ENCODE data around the gene PAIP2. TPM values are rescaled to one million over a fixed set of nuclear protein-coding genes. Genes with fewer than 3 reads are reported as not detected.
"Not testable (repeated sequence)": the region's sequence is repeated elsewhere in the genome, so short reads cannot be mapped to it uniquely, and the experiment has no call there.

PAIP2 gene
- total RNA-seq, 4 donors from 2014 or later = 13.8 to 67.3 (median 36.5) TPM

GRCh38 chr5:139404484-139404840 is 62.8 kb downstream of the PAIP2 start:
- no peak for DNase-seq
- 59 to 63% methylated on average over 3 to 5 of the region's 5 CpGs for WGBS, 2 donors (ENCODE audit: low coverage in 1 of 2)

GRCh38 chr5:139406963-139407362 is 65.3 kb downstream of the PAIP2 start:
- WGBS, 2 donors (ENCODE audit: low coverage in 1 of 2) = 87 to 90% methylated on average over 2 of the region's 2 CpGs
- no peak overlapping the region for H3K4me3 ChIP-seq
- no peaks in the 10 kb centered on the region for H3K9me3 ChIP-seq
- no peaks in the 10 kb centered on the region for H3K27me3 ChIP-seq
- H3K27ac ChIP-seq = no peak overlapping the region
- intact Hi-C loops (cut with DNase I; ENCODE audit: low total_unique reads) (no loop called here), in situ Hi-C loops (cut with MboI; ENCODE audit: low pct_ligation_motif_present in 1 of 4, low pct_unique_long_range_greater_than_20kb in 1 of 4, low sequenced_read_pairs in 3 of 4) (no loop called here)
- DNase-seq = no peak
- H3K36me3 ChIP-seq = no peaks in the 10 kb centered on the region
- H3K4me1 ChIP-seq = peaks cover 10 to 25% (median 18%) of the 10 kb centered on the region in 4 donors
- no peak for TF ChIP-seq CTCF (IDR thresholded peaks at IDR 0.05)
- TF ChIP-seq EP300 (IDR thresholded peaks at IDR 0.05; ENCODE audit: low read depth) = no peak
- TF ChIP-seq POLR2A (IDR thresholded peaks at IDR 0.05) = no peak
- no peak for TF ChIP-seq POLR2AphosphoS5 (IDR thresholded peaks at IDR 0.05)

More at GRCh38 chr5:139404484-139404840, 62.8 kb downstream of the PAIP2 start:
- no peaks in the 10 kb centered on the region for H3K9me3 ChIP-seq
- H3K27ac ChIP-seq = peak overlapping the region; percentile 86 to 93 (median 90)
- H3K4me1 ChIP-seq = peaks cover 5 to 16% (median 12%) of the 10 kb centered on the region in 4 donors
- TF ChIP-seq POLR2A (IDR thresholded peaks at IDR 0.05) (no peak), POLR2AphosphoS5 (IDR thresholded peaks at IDR 0.05) (no peak), CTCF (IDR thresholded peaks at IDR 0.05) (no peak), EP300 (IDR thresholded peaks at IDR 0.05; ENCODE audit: low read depth) (no peak)
- no peaks in the 10 kb centered on the region for H3K27me3 ChIP-seq
- intact Hi-C loops (cut with DNase I; ENCODE audit: low total_unique reads) (no loop called here), in situ Hi-C loops (cut with MboI; ENCODE audit: low pct_ligation_motif_present in 1 of 4, low pct_unique_long_range_greater_than_20kb in 1 of 4, low sequenced_read_pairs in 3 of 4) (no loop called here)
- H3K4me3 ChIP-seq = peak overlapping the region in 3 of 4 donors; percentile 41 to 60 (median 48)
- no peaks in the 10 kb centered on the region for H3K36me3 ChIP-seq

DNA sequence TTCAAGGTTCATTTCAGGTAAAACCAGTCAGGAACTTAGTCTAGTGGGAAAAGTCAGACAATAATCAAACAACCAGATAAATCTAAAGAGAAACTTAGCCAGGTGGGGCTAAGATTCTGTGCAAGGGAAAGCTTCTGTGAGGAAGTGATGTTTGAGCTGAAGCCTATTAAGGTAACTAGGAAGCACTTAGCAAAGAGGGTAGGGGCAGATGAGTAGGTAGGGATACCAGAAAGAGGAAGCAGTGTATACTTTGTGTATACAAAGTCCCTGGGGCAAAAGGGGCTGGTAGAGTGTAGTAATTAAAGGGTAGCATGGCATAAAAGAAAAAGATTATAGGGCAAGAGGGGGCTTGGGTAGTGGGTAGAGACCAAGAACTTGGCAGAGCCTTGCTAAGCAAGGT is 65.9 kb downstream of the PAIP2 start:
- in situ Hi-C loops (cut with MboI; ENCODE audit: low pct_ligation_motif_present in 1 of 4, low pct_unique_long_range_greater_than_20kb in 1 of 4, low sequenced_read_pairs in 3 of 4) = no loop called here
- DNase-seq = no peak
- H3K4me3 ChIP-seq = no peak overlapping the region
- H3K27ac ChIP-seq = no peak overlapping the region
- H3K27me3 ChIP-seq = no peaks in the 10 kb centered on the region
- peaks cover 10 to 25% (median 18%) of the 10 kb centered on the region in 4 donors for H3K4me1 ChIP-seq
- H3K36me3 ChIP-seq = no peaks in the 10 kb centered on the region
- no peaks in the 10 kb centered on the region for H3K9me3 ChIP-seq
- intact Hi-C loops (cut with DNase I; ENCODE audit: low total_unique reads) = no loop called here
- TF ChIP-seq POLR2A (IDR thresholded peaks at IDR 0.05) = no peak
- TF ChIP-seq EP300 (IDR thresholded peaks at IDR 0.05; ENCODE audit: low read depth) = no peak
- no peak for TF ChIP-seq POLR2AphosphoS5 (IDR thresholded peaks at IDR 0.05)
- no peak for TF ChIP-seq CTCF (IDR thresholded peaks at IDR 0.05)

GRCh38 chr5:139408191-139408590 is 66.5 kb downstream of the PAIP2 start:
- no peak for TF ChIP-seq POLR2A (IDR thresholded peaks at IDR 0.05)
- TF ChIP-seq CTCF (IDR thresholded peaks at IDR 0.05) = no peak
- no peak for TF ChIP-seq EP300 (IDR thresholded peaks at IDR 0.05; ENCODE audit: low read depth)
- TF ChIP-seq POLR2AphosphoS5 (IDR thresholded peaks at IDR 0.05) = no peak
- in situ Hi-C loops (cut with MboI; ENCODE audit: low pct_ligation_motif_present in 1 of 4, low pct_unique_long_range_greater_than_20kb in 1 of 4, low sequenced_read_pairs in 3 of 4) = no loop called here
- Histone ChIP-seq H3K27me3 (no peaks in the 10 kb centered on the region), H3K4me1 (peaks cover 9 to 22% (median 14%) of the 10 kb centered on the region in 4 donors), H3K27ac (no peak overlapping the region), H3K36me3 (no peaks in the 10 kb centered on the region), H3K9me3 (no peaks in the 10 kb centered on the region), H3K4me3 (no peak overlapping the region)
- intact Hi-C loops (cut with DNase I; ENCODE audit: low total_unique reads) = no loop called here
- 90 to 94% methylated on average over 7 of the region's 7 CpGs for WGBS, 2 donors (ENCODE audit: low coverage in 1 of 2)
- DNase-seq = no peak

DNA sequence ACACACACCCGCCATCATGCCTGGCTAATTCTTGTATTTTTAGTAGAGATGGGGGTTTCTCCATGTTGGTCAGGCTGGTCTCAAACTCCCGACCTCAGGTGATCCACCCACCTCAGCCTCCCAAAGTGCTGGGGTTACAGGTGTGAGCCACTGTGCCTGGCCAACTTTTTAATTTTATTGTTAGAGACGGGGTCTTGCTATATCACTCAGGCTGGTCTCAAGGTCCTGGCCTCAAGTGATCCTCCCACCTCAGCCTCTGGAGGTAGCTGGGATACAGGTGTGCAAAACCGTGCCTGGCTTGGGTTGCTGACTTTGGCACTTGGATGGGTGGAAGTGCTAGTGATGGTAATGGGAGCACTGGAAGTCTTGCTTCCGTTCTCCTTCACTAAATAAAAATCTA is 67.5 kb downstream of the PAIP2 start:
- intact Hi-C loops (cut with DNase I; ENCODE audit: low total_unique reads); DNase-seq; H3K4me3 ChIP-seq; H3K9me3 ChIP-seq; H3K27me3 ChIP-seq; H3K36me3 ChIP-seq; H3K27ac ChIP-seq; in situ Hi-C loops (cut with MboI; ENCODE audit: low pct_ligation_motif_present in 1 of 4, low pct_unique_long_range_greater_than_20kb in 1 of 4, low sequenced_read_pairs in 3 of 4): not testable (repeated sequence)
- 89 to 93% methylated on average over 2 to 5 of the region's 5 CpGs for WGBS, 2 donors (ENCODE audit: low coverage in 1 of 2)
- H3K4me1 ChIP-seq = peaks cover 5 to 18% (median 12%) of the 10 kb centered on the region in 4 donors

All from transverse colon (tissue), 4 donors.